HCT116 (cell line): ENCODE measurements around the gene CNNM3. TPM values are rescaled to one million over a fixed set of nuclear protein-coding genes. Genes with fewer than 3 reads are reported as not detected.

ENCODE experiments used
- ATAC-seq: fragments of 200-7000 bp; cut with Tn5 transposase; 2 replicates; pipeline ENCODE4 v1.9.1; 2020; ENCODE audit warnings: mild to moderate bottlenecking, moderate library complexity
- BruUV-seq: library from RNA; stranded (reverse); fragments of 400-500 nt; replicated peaks from 2 replicates; lab custom pipeline; 2021; lab: Mats Ljungman, UMichigan
- CTCF ChIA-PET: fragments of 300-600 bp; sonication (Branson Sonifier 250); formaldehyde crosslinking; loops from one replicate; lab custom pipeline; 2021; ENCODE audit warnings: antibody characterized with exemption; lab: Charles Lee
- POLR2A ChIA-PET: fragments of 300-600, 350-600 bp; sonication (Branson Sonifier 250); formaldehyde crosslinking; loops from one replicate; lab custom pipeline; 2021; ENCODE audit warnings: antibody characterized with exemption; lab: Charles Lee
- RAD21 ChIA-PET, 2 experiments: fragments of 300-600 bp; sonication (Branson Sonifier 250); formaldehyde crosslinking; loops; one replicate each; lab custom pipeline; 2023; ENCODE audit warnings: low total read pairs in 2 of 2; ENCODE audit not compliant: uncharacterized antibody in 2 of 2, unreplicated experiment in 2 of 2, low non-redundant PET in 1 of 2; lab: Charles Lee
- DNase-seq: peaks from one replicate; pipeline ENCODE4 v3.0.0-alpha.2; 2010; ENCODE audit warnings: low read depth, low spot score
- H2AFZ ChIP-seq: fragments of 200-600 bp; shearing (Covaris generic), sonication (generic); 2 replicates; pipeline ENCODE4 v1.6.1; 2017; ENCODE audit warnings: low read depth, mixed run types, mixed read lengths, antibody characterized with exemption, low read length; ENCODE audit not compliant: poor library complexity, severe bottlenecking
- H3K27ac ChIP-seq: 2 replicates; pipeline ENCODE4 v1.5.1; 2012; ENCODE audit warnings: low read depth, low read length
- H3K27me3 ChIP-seq: fragments of 200-600 bp; sonication (generic); 2 replicates; pipeline ENCODE4 v1.6.1; 2016; ENCODE audit warnings: mixed run types, low read length, mixed read lengths; ENCODE audit not compliant: insufficient read depth
- H3K36me3 ChIP-seq, 2 experiments: fragments of 200-500 bp in 1 of 2; fragments of 200-600 bp in 1 of 2; sonication (Bioruptor generic) in 1 of 2; sonication (generic) in 1 of 2; 2 replicates each; pipeline versions ENCODE4 v1.5.1 to v1.6.1; 2014 to 2016; ENCODE audit warnings: low read length in 2 of 2, inconsistent platforms in 1 of 2, mixed read lengths in 1 of 2, mixed run types in 1 of 2; ENCODE audit not compliant: insufficient read depth in 2 of 2, control insufficient read depth in 1 of 2
- H3K4me1 ChIP-seq, 2 experiments: fragments of 200-600 bp in 1 of 2; sonication (generic) in 1 of 2; 2 replicates each; pipeline versions ENCODE4 v1.5.1 to v1.6.1; 2012 to 2017; ENCODE audit warnings: low read length in 2 of 2, inconsistent platforms in 1 of 2, mild to moderate bottlenecking in 1 of 2, mixed read lengths in 1 of 2, mixed run types in 1 of 2, moderate library complexity in 1 of 2; ENCODE audit not compliant: insufficient read depth in 2 of 2, control insufficient read depth in 1 of 2
- H3K4me2 ChIP-seq: fragments of 200-600 bp; sonication (generic); 2 replicates; pipeline ENCODE4 v1.6.1; 2017; ENCODE audit warnings: mixed run types, low read length, mixed read lengths
- H3K4me3 ChIP-seq, 2 experiments: fragments of 200-600 bp in 1 of 2; sonication (generic) in 1 of 2; replicated peaks in 1 of 2; 2 replicates each; pipeline ENCODE4 v1.5.1; 2011 to 2016; ENCODE audit warnings: low read length in 2 of 2, control low read depth in 1 of 2, low read depth in 1 of 2, mild to moderate bottlenecking in 1 of 2, mixed read lengths in 1 of 2, mixed run types in 1 of 2
- H3K79me2 ChIP-seq: fragments of 200-600 bp; sonication (generic); 2 replicates; pipeline ENCODE4 v1.6.1; 2017; ENCODE audit warnings: mild to moderate bottlenecking, mixed run types, low read length, moderate library complexity, mixed read lengths; ENCODE audit not compliant: insufficient read depth
- H3K9ac ChIP-seq: fragments of 200-600 bp; sonication (generic); 2 replicates; pipeline ENCODE4 v1.6.1; 2016; ENCODE audit warnings: low read length, mixed read lengths
- H3K9me2 ChIP-seq: fragments of 200-600 bp; sonication (generic), shearing (Covaris generic); 2 replicates; pipeline ENCODE4 v1.6.1; 2017; ENCODE audit warnings: mixed run types, mild to moderate bottlenecking, moderate library complexity; ENCODE audit not compliant: insufficient read depth
- H3K9me3 ChIP-seq, 2 experiments: fragments of 200-500 bp in 1 of 2; fragments of 200-600 bp in 1 of 2; sonication (Bioruptor generic) in 1 of 2; sonication (generic) in 1 of 2; 2 replicates each; pipeline ENCODE4 v1.6.1; 2014 to 2017; ENCODE audit warnings: low read length in 2 of 2, mixed read lengths in 2 of 2, inconsistent platforms in 1 of 2, low read depth in 1 of 2, mild to moderate bottlenecking in 1 of 2, mixed run types in 1 of 2, moderate library complexity in 1 of 2; ENCODE audit not compliant: control insufficient read depth in 1 of 2, insufficient read depth in 1 of 2
- H4K20me1 ChIP-seq: fragments of 200-600 bp; sonication (generic), shearing (Covaris generic); 2 replicates; pipeline ENCODE4 v1.6.1; 2017; ENCODE audit warnings: mixed run types, mild to moderate bottlenecking, moderate library complexity; ENCODE audit not compliant: insufficient read depth
- CEBPB ChIP-seq: IDR thresholded peaks from 2 replicates; pipeline ENCODE4 v1.6.1; 2012; ENCODE audit warnings: low read depth
- ELF1 ChIP-seq: IDR thresholded peaks from 2 replicates; pipeline ENCODE4 v1.6.1; 2012; ENCODE audit warnings: low read depth, borderline replicate concordance
- EZH2 ChIP-seq: fragments of 200-600 bp; sonication (generic); IDR thresholded peaks from 2 replicates; pipeline ENCODE4 v1.6.1; 2017; ENCODE audit warnings: antibody characterized with exemption, mixed run types
- FOSL1 ChIP-seq: IDR thresholded peaks from 2 replicates; pipeline ENCODE4 v1.6.1; 2012; ENCODE audit warnings: low read depth
- JUND ChIP-seq: IDR thresholded peaks from 2 replicates; pipeline ENCODE4 v1.6.1; 2012
- POLR2A ChIP-seq: IDR thresholded peaks from 2 replicates; pipeline ENCODE4 v1.7.0; 2011; ENCODE audit warnings: borderline replicate concordance; ENCODE audit not compliant: insufficient read depth, insufficient read length; ENCODE audit errors: extremely low read depth
- RAD21 ChIP-seq: IDR thresholded peaks from 2 replicates; pipeline ENCODE4 v1.6.1; 2012; ENCODE audit warnings: low read depth, mild to moderate bottlenecking
- SIN3A ChIP-seq: IDR thresholded peaks from 2 replicates; pipeline ENCODE4 v1.6.1; 2012; ENCODE audit warnings: low read depth
- ZNF274 ChIP-seq: fragments of 200-500 bp; sonication (Bioruptor generic); IDR thresholded peaks from 2 replicates; pipeline ENCODE4 v1.6.1; 2014; ENCODE audit warnings: mild to moderate bottlenecking, low read depth, low read length, inconsistent platforms
- intact Hi-C: fragments of 100-400 bp; cut with micrococcal nuclease; formaldehyde crosslinking; loops from 2 replicates; pipeline ENCODE4 v1.10.0; 2022
- total RNA-seq: library from RNA; stranded (reverse); gene quantifications from one replicate; pipeline ENCODE4 v1.2.1, GENCODE V29; 2021; ENCODE audit not compliant: unreplicated experiment
- TF ChIP-seq, protein P1 (sequence below): IDR thresholded peaks from 2 replicates; pipeline ENCODE4 v1.6.1; 2012
- TF ChIP-seq, protein P2 (sequence below), 3 experiments: fragments of 200-600 bp in 1 of 3; sonication (generic) in 1 of 3; IDR thresholded peaks in 2 of 3; conservative IDR thresholded peaks in 1 of 3; 2 replicates each; pipeline ENCODE4 v1.5.1; 2012 to 2017; ENCODE audit warnings: low read depth in 2 of 3, low read length in 2 of 3, antibody characterized with exemption in 1 of 3, borderline replicate concordance in 1 of 3, control low read depth in 1 of 3, mild to moderate bottlenecking in 1 of 3, mixed read lengths in 1 of 3, mixed run types in 1 of 3, moderate library complexity in 1 of 3; ENCODE audit not compliant: insufficient read depth in 1 of 3
- TF ChIP-seq, protein P3 (sequence below): IDR thresholded peaks from 2 replicates; pipeline ENCODE4 v1.6.1; 2012; ENCODE audit warnings: low read depth
- TF ChIP-seq, protein P4 (sequence below): IDR thresholded peaks from 2 replicates; pipeline ENCODE4 v1.6.1; 2012
- TF ChIP-seq, protein P5 (sequence below): IDR thresholded peaks from 2 replicates; pipeline ENCODE4 v1.6.1; 2011; ENCODE audit warnings: mild to moderate bottlenecking, low read length, moderate library complexity; ENCODE audit not compliant: insufficient replicate concordance; ENCODE audit errors: extremely low read depth

Gene CNNM3
- total RNA-seq, 1 experiment from 2014 or later = 31.1 TPM

DNA sequence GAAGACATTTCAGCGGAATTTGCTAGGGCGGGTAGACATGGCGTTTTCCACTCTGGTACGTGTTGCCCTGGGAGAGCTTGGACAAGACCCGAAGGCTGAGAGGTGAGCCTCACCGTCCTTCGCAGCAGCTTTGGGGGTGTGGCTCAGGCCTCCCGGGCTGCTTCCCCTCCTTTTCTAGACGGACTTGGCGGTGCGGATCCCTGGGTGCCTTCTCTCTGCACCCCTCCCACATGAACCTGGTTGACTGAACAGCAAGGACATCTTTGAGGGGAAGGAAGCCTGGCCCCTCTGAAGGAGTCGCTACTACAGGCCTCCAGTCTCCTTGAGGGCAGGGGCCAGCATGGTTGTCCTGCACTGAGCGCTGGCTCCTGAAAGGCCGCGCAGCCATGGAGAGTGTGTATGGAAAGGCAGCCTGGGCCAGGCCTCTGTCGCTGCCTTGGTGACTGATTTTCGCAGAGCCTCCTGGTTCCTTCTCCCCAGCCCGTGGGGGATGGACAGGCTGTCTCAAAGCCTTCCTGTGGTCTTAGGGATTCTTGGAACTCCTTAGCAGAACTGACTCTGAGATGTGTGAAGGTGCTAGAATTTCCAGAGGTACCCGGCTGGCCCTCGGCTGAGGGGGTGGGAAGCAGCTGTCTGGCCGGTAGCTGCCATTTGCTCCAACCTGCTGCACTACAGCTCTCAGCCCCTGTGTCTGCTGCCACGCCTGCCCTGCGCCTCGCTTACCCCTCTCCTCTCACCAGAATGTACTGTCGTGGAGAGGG lies 45.4 kb upstream of the CNNM3 start:
- RAD21 ChIA-PET = no interaction called here
- Histone ChIP-seq H3K36me3 (0 out of 4 replicates have a peak, but pooled peaks cover 0 to 4% of the 10 kb centered on the region in 2 experiments), H3K27me3 (no peaks in the 10 kb centered on the region)
- TF ChIP-seq, protein P1, sequence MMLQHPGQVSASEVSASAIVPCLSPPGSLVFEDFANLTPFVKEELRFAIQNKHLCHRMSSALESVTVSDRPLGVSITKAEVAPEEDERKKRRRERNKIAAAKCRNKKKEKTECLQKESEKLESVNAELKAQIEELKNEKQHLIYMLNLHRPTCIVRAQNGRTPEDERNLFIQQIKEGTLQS = no peak
- TF ChIP-seq JUND = no peak
- TF ChIP-seq, protein P2, sequence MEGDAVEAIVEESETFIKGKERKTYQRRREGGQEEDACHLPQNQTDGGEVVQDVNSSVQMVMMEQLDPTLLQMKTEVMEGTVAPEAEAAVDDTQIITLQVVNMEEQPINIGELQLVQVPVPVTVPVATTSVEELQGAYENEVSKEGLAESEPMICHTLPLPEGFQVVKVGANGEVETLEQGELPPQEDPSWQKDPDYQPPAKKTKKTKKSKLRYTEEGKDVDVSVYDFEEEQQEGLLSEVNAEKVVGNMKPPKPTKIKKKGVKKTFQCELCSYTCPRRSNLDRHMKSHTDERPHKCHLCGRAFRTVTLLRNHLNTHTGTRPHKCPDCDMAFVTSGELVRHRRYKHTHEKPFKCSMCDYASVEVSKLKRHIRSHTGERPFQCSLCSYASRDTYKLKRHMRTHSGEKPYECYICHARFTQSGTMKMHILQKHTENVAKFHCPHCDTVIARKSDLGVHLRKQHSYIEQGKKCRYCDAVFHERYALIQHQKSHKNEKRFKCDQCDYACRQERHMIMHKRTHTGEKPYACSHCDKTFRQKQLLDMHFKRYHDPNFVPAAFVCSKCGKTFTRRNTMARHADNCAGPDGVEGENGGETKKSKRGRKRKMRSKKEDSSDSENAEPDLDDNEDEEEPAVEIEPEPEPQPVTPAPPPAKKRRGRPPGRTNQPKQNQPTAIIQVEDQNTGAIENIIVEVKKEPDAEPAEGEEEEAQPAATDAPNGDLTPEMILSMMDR (IDR thresholded peaks at IDR 0.05 in 2 of 3, conservative IDR thresholded peaks at IDR 0.05 in 1 of 3; ENCODE audit: borderline replicate concordance in 1 of 3, insufficient read depth in 1 of 3, low read depth in 2 of 3, low read length in 2 of 3) = no peak
- TF ChIP-seq CEBPB = no peak
- TF ChIP-seq RAD21 = no peak
- TF ChIP-seq, protein P3, sequence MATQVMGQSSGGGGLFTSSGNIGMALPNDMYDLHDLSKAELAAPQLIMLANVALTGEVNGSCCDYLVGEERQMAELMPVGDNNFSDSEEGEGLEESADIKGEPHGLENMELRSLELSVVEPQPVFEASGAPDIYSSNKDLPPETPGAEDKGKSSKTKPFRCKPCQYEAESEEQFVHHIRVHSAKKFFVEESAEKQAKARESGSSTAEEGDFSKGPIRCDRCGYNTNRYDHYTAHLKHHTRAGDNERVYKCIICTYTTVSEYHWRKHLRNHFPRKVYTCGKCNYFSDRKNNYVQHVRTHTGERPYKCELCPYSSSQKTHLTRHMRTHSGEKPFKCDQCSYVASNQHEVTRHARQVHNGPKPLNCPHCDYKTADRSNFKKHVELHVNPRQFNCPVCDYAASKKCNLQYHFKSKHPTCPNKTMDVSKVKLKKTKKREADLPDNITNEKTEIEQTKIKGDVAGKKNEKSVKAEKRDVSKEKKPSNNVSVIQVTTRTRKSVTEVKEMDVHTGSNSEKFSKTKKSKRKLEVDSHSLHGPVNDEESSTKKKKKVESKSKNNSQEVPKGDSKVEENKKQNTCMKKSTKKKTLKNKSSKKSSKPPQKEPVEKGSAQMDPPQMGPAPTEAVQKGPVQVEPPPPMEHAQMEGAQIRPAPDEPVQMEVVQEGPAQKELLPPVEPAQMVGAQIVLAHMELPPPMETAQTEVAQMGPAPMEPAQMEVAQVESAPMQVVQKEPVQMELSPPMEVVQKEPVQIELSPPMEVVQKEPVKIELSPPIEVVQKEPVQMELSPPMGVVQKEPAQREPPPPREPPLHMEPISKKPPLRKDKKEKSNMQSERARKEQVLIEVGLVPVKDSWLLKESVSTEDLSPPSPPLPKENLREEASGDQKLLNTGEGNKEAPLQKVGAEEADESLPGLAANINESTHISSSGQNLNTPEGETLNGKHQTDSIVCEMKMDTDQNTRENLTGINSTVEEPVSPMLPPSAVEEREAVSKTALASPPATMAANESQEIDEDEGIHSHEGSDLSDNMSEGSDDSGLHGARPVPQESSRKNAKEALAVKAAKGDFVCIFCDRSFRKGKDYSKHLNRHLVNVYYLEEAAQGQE = no peak
- no peak for TF ChIP-seq EZH2
- no peak for TF ChIP-seq ZNF274
- no peak for TF ChIP-seq ELF1
- TF ChIP-seq POLR2A = no peak
- TF ChIP-seq, protein P4, sequence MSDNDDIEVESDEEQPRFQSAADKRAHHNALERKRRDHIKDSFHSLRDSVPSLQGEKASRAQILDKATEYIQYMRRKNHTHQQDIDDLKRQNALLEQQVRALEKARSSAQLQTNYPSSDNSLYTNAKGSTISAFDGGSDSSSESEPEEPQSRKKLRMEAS = no peak
- TF ChIP-seq SIN3A = no peak
- TF ChIP-seq, protein P5, sequence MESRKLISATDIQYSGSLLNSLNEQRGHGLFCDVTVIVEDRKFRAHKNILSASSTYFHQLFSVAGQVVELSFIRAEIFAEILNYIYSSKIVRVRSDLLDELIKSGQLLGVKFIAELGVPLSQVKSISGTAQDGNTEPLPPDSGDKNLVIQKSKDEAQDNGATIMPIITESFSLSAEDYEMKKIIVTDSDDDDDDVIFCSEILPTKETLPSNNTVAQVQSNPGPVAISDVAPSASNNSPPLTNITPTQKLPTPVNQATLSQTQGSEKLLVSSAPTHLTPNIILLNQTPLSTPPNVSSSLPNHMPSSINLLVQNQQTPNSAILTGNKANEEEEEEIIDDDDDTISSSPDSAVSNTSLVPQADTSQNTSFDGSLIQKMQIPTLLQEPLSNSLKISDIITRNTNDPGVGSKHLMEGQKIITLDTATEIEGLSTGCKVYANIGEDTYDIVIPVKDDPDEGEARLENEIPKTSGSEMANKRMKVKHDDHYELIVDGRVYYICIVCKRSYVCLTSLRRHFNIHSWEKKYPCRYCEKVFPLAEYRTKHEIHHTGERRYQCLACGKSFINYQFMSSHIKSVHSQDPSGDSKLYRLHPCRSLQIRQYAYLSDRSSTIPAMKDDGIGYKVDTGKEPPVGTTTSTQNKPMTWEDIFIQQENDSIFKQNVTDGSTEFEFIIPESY = no peak
- TF ChIP-seq FOSL1 = no peak
- TF ChIP-seq, all 23 proteins: peak for 0
- Histone ChIP-seq H3K79me2 (peaks cover 10% of the 10 kb centered on the region; the same call in 1 of the 2 replicates), H3K4me2 (no peak overlapping the region), H3K9me2 (no peaks in the 10 kb centered on the region), H2AFZ (no peak overlapping the region), H4K20me1 (no peaks in the 10 kb centered on the region), H3K4me3 (no peak overlapping the region), H3K4me1 (peaks cover 0 to 7% of the 10 kb centered on the region in 2 experiments; a peak in 1 of 4 replicates), H3K9me3 (no peaks in the 10 kb centered on the region), H3K9ac (no peak overlapping the region), H3K27ac (no peak overlapping the region)
- no peak for DNase-seq
- intact Hi-C loops = no loop called here
- ChIA-PET CTCF (no interaction called here), POLR2A (no interaction called here)
- ATAC-seq = no peak
- BruUV-seq = no TSS peak
